Stimulated activated CD4-positive, alpha-beta T cell treated with anti-CD3 and anti-CD28 coated beads, Interleukin-15, amount 100 ng/mL, for 1 hour (primary cell): Measurements from ENCODE around the gene DNMT1.
"Not testable (repeated sequence)": the region's sequence is repeated elsewhere in the genome, so short reads cannot be mapped to it uniquely, and the experiment has no call there.

Experiments used
- DNase-seq, 2 donors: peaks; one replicate each; pipeline ENCODE4 v3.0.0-alpha.2; 2020; ENCODE audit warnings: low read depth in 1 of 2, low spot score in 1 of 2

Gene DNMT1

GRCh38 chr19:10184636-10185035 is 10.1 kb downstream of the DNMT1 start:
- no peak for DNase-seq

- DNase-seq = no peak
Observed at GRCh38 chr19:10183926-10184325, 10.8 kb downstream of the DNMT1 start.

GRCh38 chr19:10182847-10183246 is 11.9 kb downstream of the DNMT1 start:
- no peak for DNase-seq

- DNase-seq = no peak
Observed at GRCh38 chr19:10182076-10182475, 12.7 kb downstream of the DNMT1 start.

GRCh38 chr19:10180459-10180858 is 14.3 kb downstream of the DNMT1 start:
- DNase-seq = no peak

- DNase-seq = not testable (repeated sequence)
Observed at GRCh38 chr19:10180024-10180423, 14.7 kb downstream of the DNMT1 start.

- no peak for DNase-seq
Observed at GRCh38 chr19:10173527-10173926, 21.2 kb downstream of the DNMT1 start.

GRCh38 chr19:10168386-10168948 is 26.3 kb downstream of the DNMT1 start:
- no peak for DNase-seq

GRCh38 chr19:10167459-10167858 is 27.3 kb downstream of the DNMT1 start:
- no peak for DNase-seq

- not testable (repeated sequence) for DNase-seq
Observed at GRCh38 chr19:10166501-10166900, 28.3 kb downstream of the DNMT1 start.

GRCh38 chr19:10166046-10166445 is 28.7 kb downstream of the DNMT1 start:
- no peak for DNase-seq

- no peak for DNase-seq
Observed at GRCh38 chr19:10163536-10163935, 31.2 kb downstream of the DNMT1 start.

- no peak for DNase-seq
Observed at GRCh38 chr19:10159610-10160009, 35.1 kb downstream of the DNMT1 start.

GRCh38 chr19:10158485-10158884 is 36.3 kb downstream of the DNMT1 start:
- no peak for DNase-seq

GRCh38 chr19:10158071-10158470 is 36.7 kb downstream of the DNMT1 start:
- no peak for DNase-seq

- no peak for DNase-seq
Observed at GRCh38 chr19:10155839-10156238, 38.9 kb downstream of the DNMT1 start.

GRCh38 chr19:10152100-10152499 is 42.7 kb downstream of the DNMT1 start:
- DNase-seq = no peak

- no peak for DNase-seq
Observed at GRCh38 chr19:10151521-10151920, 43.2 kb downstream of the DNMT1 start.

- no peak for DNase-seq
Observed at GRCh38 chr19:10149427-10149826, 45.3 kb downstream of the DNMT1 start.

GRCh38 chr19:10146142-10146541 is 48.6 kb downstream of the DNMT1 start:
- DNase-seq = no peak

- no peak for DNase-seq
Observed at GRCh38 chr19:10145031-10145430, 49.7 kb downstream of the DNMT1 start.

- no peak for DNase-seq
Observed at GRCh38 chr19:10144361-10144760, 50.4 kb downstream of the DNMT1 start.

GRCh38 chr19:10143681-10144080 is 51.1 kb downstream of the DNMT1 start:
- DNase-seq = no peak
